B cell (primary cell): ENCODE data around the gene TBC1D20. TPM values are rescaled to one million over a fixed set of nuclear protein-coding genes. Genes with fewer than 3 reads are reported as not detected.

Experiments
- ATAC-seq: fragments of 200-7000 bp; cut with Tn5 transposase; one replicate; pipeline ENCODE4 v1.10.0; 2021; ENCODE audit warnings: low read depth, mild to moderate bottlenecking, moderate number of reproducible peaks, moderate library complexity
- CTCF ChIA-PET: fragments of 350-600 bp; sonication (Branson Sonifier 250); formaldehyde crosslinking; loops from one replicate; lab custom pipeline; 2021; ENCODE audit warnings: antibody characterized with exemption, inconsistent platforms; lab: Charles Lee
- POLR2A ChIA-PET: fragments of 350-600 bp; sonication (Branson Sonifier 250); formaldehyde crosslinking; loops from one replicate; lab custom pipeline; 2021; ENCODE audit warnings: antibody characterized with exemption; lab: Charles Lee
- DNase-seq: peaks from one replicate; pipeline ENCODE4 v3.0.0; 2013
- H2AFZ ChIP-seq: 2 replicates; pipeline ENCODE4 v1.6.1; 2012; ENCODE audit warnings: mild to moderate bottlenecking, low read depth, low read length; ENCODE audit not compliant: insufficient read depth, poor library complexity, severe bottlenecking
- H3K27ac ChIP-seq, 2 donors: 1 replicate in 1 of 2; 2 replicates in 1 of 2; pipeline ENCODE4 v1.5.1; 2012 to 2013; ENCODE audit warnings: low read length in 2 of 2, mild to moderate bottlenecking in 2 of 2, moderate library complexity in 1 of 2
- H3K27me3 ChIP-seq, 4 experiments: fragments of 200-600 bp in 1 of 4; sonication (generic) in 1 of 4; replicated peaks in 1 of 4; 1 replicate in 2 of 4; 2 replicates in 2 of 4; pipeline versions ENCODE4 v1.6.1 to v1.7.0; 2013 to 2016; ENCODE audit warnings: low read length in 3 of 4, mild to moderate bottlenecking in 2 of 4, mixed read lengths in 1 of 4, moderate library complexity in 1 of 4; ENCODE audit not compliant: insufficient read depth in 4 of 4, control insufficient read depth in 3 of 4; ENCODE audit errors: control extremely low read depth in 1 of 4
- H3K36me3 ChIP-seq, 2 experiments: replicated peaks in 1 of 2; 1 replicate in 1 of 2; 2 replicates in 1 of 2; pipeline versions ENCODE4 v1.6.1 to v1.7.1; 2013; ENCODE audit warnings: low read length in 1 of 2; ENCODE audit not compliant: insufficient read depth in 2 of 2, control insufficient read depth in 1 of 2; ENCODE audit errors: control extremely low read depth in 1 of 2, extremely low read depth in 1 of 2
- H3K4me1 ChIP-seq, 2 donors: fragments of 200-600 bp in 1 of 2; sonication (generic) in 1 of 2; 1 replicate in 1 of 2; 2 replicates in 1 of 2; pipeline versions ENCODE4 v1.5.1 to v1.6.1; 2013 to 2017; ENCODE audit warnings: low read length in 2 of 2; ENCODE audit not compliant: control insufficient read depth in 2 of 2, insufficient read depth in 2 of 2
- H3K4me2 ChIP-seq: replicated peaks from 2 replicates; pipeline ENCODE3; 2012; ENCODE audit warnings: mild to moderate bottlenecking, low read depth, low read length; ENCODE audit not compliant: poor library complexity, severe bottlenecking
- H3K4me3 ChIP-seq, 5 experiments: fragments of 200-600 bp in 1 of 5; sonication (generic) in 1 of 5; 1 replicate in 3 of 5; 2 replicates in 2 of 5; pipeline versions ENCODE4 v1.5.1 to v1.7.0; 2011 to 2016; ENCODE audit warnings: low read length in 4 of 5, mild to moderate bottlenecking in 4 of 5, low read depth in 2 of 5, control low read depth in 1 of 5, moderate library complexity in 1 of 5; ENCODE audit not compliant: insufficient read depth in 1 of 5; ENCODE audit errors: control extremely low read depth in 1 of 5, extremely low read depth in 1 of 5
- H3K79me2 ChIP-seq: fragments of 200-600 bp; sonication (generic); one replicate; pipeline ENCODE4 v1.6.0; 2016; ENCODE audit warnings: low read length; ENCODE audit not compliant: control insufficient read depth, insufficient read depth
- H3K9ac ChIP-seq: fragments of 200-600 bp; sonication (generic); 2 replicates; pipeline ENCODE4 v1.6.1; 2017; ENCODE audit warnings: mild to moderate bottlenecking, low read length, moderate library complexity
- H3K9me3 ChIP-seq, 3 donors: one replicate each; pipeline versions ENCODE4 v1.6.1 to v1.7.1; 2013; ENCODE audit warnings: low read length in 2 of 3; ENCODE audit not compliant: control insufficient read depth in 2 of 3, insufficient read depth in 1 of 3; ENCODE audit errors: control extremely low read depth in 1 of 3
- H4K20me1 ChIP-seq: 2 replicates; pipeline ENCODE4 v1.6.0; 2012; ENCODE audit warnings: mild to moderate bottlenecking, low read length; ENCODE audit not compliant: insufficient read depth, control insufficient read depth, poor library complexity, severe bottlenecking
- H3K27ac Mint-ChIP-seq: one replicate; pipeline ENCODE4 v1.8.0; 2021; ENCODE audit warnings: mixed read lengths
- H3K27me3 Mint-ChIP-seq: one replicate; pipeline ENCODE4 v1.8.0; 2021; ENCODE audit warnings: mixed read lengths
- H3K4me1 Mint-ChIP-seq: one replicate; pipeline ENCODE4 v1.8.0; 2021; ENCODE audit warnings: mixed read lengths
- H3K4me3 Mint-ChIP-seq: one replicate; pipeline ENCODE4 v1.8.0; 2021; ENCODE audit warnings: mixed read lengths
- H3K9me3 Mint-ChIP-seq: one replicate; pipeline ENCODE4 v1.8.0; 2022; ENCODE audit warnings: mixed read lengths; ENCODE audit not compliant: insufficient read depth
- CTCF ChIP-seq: fragments of 200-600 bp; IDR thresholded peaks from one replicate; pipeline ENCODE4 v1.8.0; 2022; ENCODE audit warnings: antibody characterized with exemption, mild to moderate bottlenecking
- EZH2 ChIP-seq: IDR thresholded peaks from 2 replicates; pipeline ENCODE4 v1.6.1; 2012; ENCODE audit warnings: borderline replicate concordance, low read depth, mild to moderate bottlenecking, moderate library complexity, low read length; ENCODE audit not compliant: insufficient read depth, poor library complexity, severe bottlenecking
- WGBS: methylation state at CpG from one replicate; pipeline ENCODE4 v1.1.5; 2013; ENCODE audit warnings: missing lambda C conversion rate; ENCODE audit not compliant: insufficient coverage; 5-methylcytosine and 5-hydroxymethylcytosine counted together
- intact Hi-C: fragments of 100-400 bp; cut with micrococcal nuclease; formaldehyde crosslinking; loops from one replicate; pipeline ENCODE4 v1.10.0; 2022
- polyA plus RNA-seq: library from polyadenylated mRNA; depleted of rRNA; stranded (reverse); fragments of >200 nt; gene quantifications from 2 replicates; pipeline ENCODE4 v1.2.3, GENCODE V29; 2012
- total RNA-seq, 2 donors: library from RNA; stranded (reverse); fragments of 120-200 nt in 1 of 2; gene quantifications; 1 replicate in 1 of 2; 2 replicates in 1 of 2; pipeline versions ENCODE4 v1.2.3 to v1.2.4, GENCODE V29; 2013 to 2022

The TBC1D20 gene
- total and polyA plus RNA-seq, 2 donors (not counting 1 experiment from before 2014, with no cell fraction given): 31.7 to 40.0 TPM

- DNase-seq: no peak
- intact Hi-C loops: no loop called here
- Histone ChIP-seq H3K27me3 (no peaks in the 10 kb centered on the region), H4K20me1 (no peaks in the 10 kb centered on the region), H2AFZ (no peak overlapping the region), H3K27ac (no peak overlapping the region), H3K9me3 (no peaks in the 10 kb centered on the region), H3K4me2 (no peak overlapping the region), H3K4me3 (no peak overlapping the region), H3K79me2 (no peaks in the 10 kb centered on the region), H3K4me1 (no peaks in the 10 kb centered on the region), H3K9ac (no peak overlapping the region), H3K36me3 (peaks cover 3 to 47% of the 10 kb centered on the region in 2 experiments)
- peaks cover 2% of the 10 kb centered on the region for H3K4me1 Mint-ChIP-seq
- H3K27me3 Mint-ChIP-seq: no peaks in the 10 kb centered on the region
- no peak overlapping the region for H3K27ac Mint-ChIP-seq
- ChIA-PET CTCF (interaction anchor here (1.1 to 10.0 kb wide), 2 partner anchors 9 to 128 kb away, joined by 3 to 169 read pairs; no protein-coding TSS in a partner anchor), POLR2A (no interaction called here)
- TF ChIP-seq CTCF (no peak), EZH2 (no peak)
- no CpG with 5 or more reads among the region's 1 CpG for WGBS
- H3K9me3 Mint-ChIP-seq: no peaks in the 10 kb centered on the region
- ATAC-seq: no peak
- no peak overlapping the region for H3K4me3 Mint-ChIP-seq
Observed at GRCh38 chr20:481167-481566, 18.8 kb upstream of the TBC1D20 start.

DNA sequence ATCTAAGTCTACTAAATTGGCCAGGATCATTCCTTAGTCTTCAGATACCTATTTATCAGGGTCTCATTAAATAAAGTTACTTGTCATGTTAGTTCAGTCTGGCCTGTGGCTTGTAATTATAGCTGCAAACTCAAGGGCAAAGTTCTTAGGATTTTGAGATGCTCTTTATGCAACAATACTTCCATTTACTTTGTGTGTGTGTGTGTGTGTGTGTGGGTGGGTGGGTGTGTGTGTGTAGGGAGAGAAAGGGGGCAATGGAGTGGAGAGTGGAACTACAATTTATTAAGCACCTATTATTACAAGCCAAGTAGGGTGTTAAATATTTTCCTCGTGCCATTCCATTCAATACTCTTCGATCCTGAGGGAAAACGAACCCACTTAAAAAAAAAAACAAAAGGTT is 17.7 kb upstream of the TBC1D20 start:
- Mint-ChIP-seq H3K4me1 (peaks cover 2% of the 10 kb centered on the region), H3K4me3 (no peak overlapping the region), H3K27ac (no peak overlapping the region), H3K9me3 (no peaks in the 10 kb centered on the region), H3K27me3 (no peaks in the 10 kb centered on the region)
- ChIA-PET POLR2A (no interaction called here), CTCF (interaction anchor here (1.3 to 10.0 kb wide), 2 partner anchors 73 to 127 kb away, joined by 4 to 169 read pairs; no protein-coding TSS in a partner anchor)
- Histone ChIP-seq H3K4me3 (no peak overlapping the region), H3K9ac (no peak overlapping the region), H3K79me2 (no peaks in the 10 kb centered on the region), H2AFZ (no peak overlapping the region), H3K27me3 (no peaks in the 10 kb centered on the region), H3K36me3 (peaks cover 3 to 41% of the 10 kb centered on the region in 2 experiments), H3K9me3 (no peaks in the 10 kb centered on the region), H4K20me1 (no peaks in the 10 kb centered on the region), H3K4me1 (no peaks in the 10 kb centered on the region), H3K27ac (no peak overlapping the region), H3K4me2 (no peak overlapping the region)
- intact Hi-C loops: no loop called here
- no CpG with 5 or more reads among the region's 3 CpGs for WGBS
- ATAC-seq: no peak
- DNase-seq: no peak
- TF ChIP-seq CTCF (no peak), EZH2 (no peak)
